Stimulated activated CD4-positive, alpha-beta T cell treated with anti-CD3 and anti-CD28 coated beads, Interleukin-12 subunit alpha, Interleukin-12 subunit beta, amount 100 ng/mL, for 48 hours (primary cell): ENCODE measurements around the gene SLIT3.

Experiments
- DNase-seq, 3 donors: peaks; one replicate each; pipeline ENCODE4 v3.0.0-alpha.2; 2020; ENCODE audit warnings: low read depth in 2 of 3, low spot score in 1 of 3

Gene SLIT3

GRCh38 chr5:169048181-169049125, 252.5 kb downstream of the SLIT3 start:
- no peak for DNase-seq

- no peak for DNase-seq
Measured at GRCh38 chr5:169044962-169045361, 256.0 kb downstream of the SLIT3 start.

GRCh38 chr5:169041180-169041579, 259.8 kb downstream of the SLIT3 start:
- DNase-seq, result no peak

GRCh38 chr5:169039592-169039991, 261.3 kb downstream of the SLIT3 start:
- DNase-seq, result no peak

- no peak for DNase-seq
Measured at GRCh38 chr5:169037466-169037865, 263.5 kb downstream of the SLIT3 start.

GRCh38 chr5:169036079-169036805, 264.7 kb downstream of the SLIT3 start:
- DNase-seq, result no peak

- no peak for DNase-seq
Measured at GRCh38 chr5:169029661-169030274, 271.2 kb downstream of the SLIT3 start.

GRCh38 chr5:169029037-169029436, 271.9 kb downstream of the SLIT3 start:
- no peak for DNase-seq

GRCh38 chr5:169027501-169028061, 273.4 kb downstream of the SLIT3 start:
- DNase-seq, result no peak

GRCh38 chr5:169025491-169025890, 275.4 kb downstream of the SLIT3 start:
- no peak for DNase-seq

- DNase-seq, result no peak
Measured at GRCh38 chr5:169024421-169024820, 276.5 kb downstream of the SLIT3 start.

GRCh38 chr5:169022718-169023117, 278.2 kb downstream of the SLIT3 start:
- DNase-seq, result no peak

GRCh38 chr5:169020102-169020501, 280.8 kb downstream of the SLIT3 start:
- no peak for DNase-seq

GRCh38 chr5:169018925-169019324, 282.0 kb downstream of the SLIT3 start:
- no peak for DNase-seq

GRCh38 chr5:169015991-169016390, 284.9 kb downstream of the SLIT3 start:
- no peak for DNase-seq

- no peak for DNase-seq
Measured at GRCh38 chr5:169013846-169014245, 287.1 kb downstream of the SLIT3 start.

- DNase-seq, result no peak
Measured at GRCh38 chr5:169013208-169013728, 287.7 kb downstream of the SLIT3 start.

- no peak for DNase-seq
Measured at GRCh38 chr5:169012450-169012849, 288.5 kb downstream of the SLIT3 start.

GRCh38 chr5:169011451-169011850, 289.5 kb downstream of the SLIT3 start:
- no peak for DNase-seq

GRCh38 chr5:169011009-169011408, 289.9 kb downstream of the SLIT3 start:
- DNase-seq, result no peak

GRCh38 chr5:169009123-169009522, 291.8 kb downstream of the SLIT3 start:
- DNase-seq, result no peak
